Measurements from ENCODE around the gene TAS2R42. TPM values are rescaled to one million over a fixed set of nuclear protein-coding genes. Genes with fewer than 3 reads are reported as not detected.

Gene TAS2R42
- polyA plus RNA-seq (2012; ENCODE audit: insufficient read depth, insufficient read length): not detected

GRCh38 chr12:11186837-11187236, at the start of gene TAS2R42:
Gene TAS2R42 (minus strand): TSS chr12:11186937. CDS start chr12:11186937, 0 bp downstream.
- no peak for DNase-seq (ENCODE audit: low read depth, low spot score)
- H3K4me3 ChIP-seq (ENCODE audit: low read length): no peak within 1 kb of the TSS

GRCh38 chr12:11233532-11233931, 46.8 kb upstream of the TAS2R42 start:
- no peak for DNase-seq (ENCODE audit: low read depth, low spot score)
- H3K4me3 ChIP-seq (ENCODE audit: low read length): no peak overlapping the region

- no peak overlapping the region for H3K4me3 ChIP-seq (ENCODE audit: low read length)
- peak; percentile 53 for DNase-seq (ENCODE audit: low read depth, low spot score)
These were observed 41.7 kb upstream of the TAS2R42 start for GRCh38 chr12:11228296-11228879.

- no peak overlapping the region for H3K4me3 ChIP-seq (ENCODE audit: low read length)
- no peak for DNase-seq (ENCODE audit: low read depth, low spot score)
These were observed 40.6 kb upstream of the TAS2R42 start for GRCh38 chr12:11227373-11227772.

- DNase-seq (ENCODE audit: low read depth, low spot score): no peak
- no peak overlapping the region for H3K4me3 ChIP-seq (ENCODE audit: low read length)
These were observed 22.4 kb upstream of the TAS2R42 start for GRCh38 chr12:11209113-11209512.

GRCh38 chr12:11204173-11204572, 17.4 kb upstream of the TAS2R42 start:
- no peak overlapping the region for H3K4me3 ChIP-seq (ENCODE audit: low read length)
- no peak for DNase-seq (ENCODE audit: low read depth, low spot score)

- DNase-seq (ENCODE audit: low read depth, low spot score): no peak
- H3K4me3 ChIP-seq (ENCODE audit: low read length): no peak overlapping the region
These were observed 16.1 kb upstream of the TAS2R42 start for GRCh38 chr12:11202811-11203210.

GRCh38 chr12:11183011-11183410, 3.7 kb downstream of the TAS2R42 start:
- DNase-seq (ENCODE audit: low read depth, low spot score): no peak
- no peak overlapping the region for H3K4me3 ChIP-seq (ENCODE audit: low read length)

- no peak overlapping the region for H3K4me3 ChIP-seq (ENCODE audit: low read length)
- DNase-seq (ENCODE audit: low read depth, low spot score): no peak
These were observed 4.2 kb downstream of the TAS2R42 start for GRCh38 chr12:11182529-11182928.

- no peak overlapping the region for H3K4me3 ChIP-seq (ENCODE audit: low read length)
- no peak for DNase-seq (ENCODE audit: low read depth, low spot score)
These were observed 8.5 kb downstream of the TAS2R42 start for GRCh38 chr12:11178250-11178649.

- no peak for DNase-seq (ENCODE audit: low read depth, low spot score)
- H3K4me3 ChIP-seq (ENCODE audit: low read length): no peak overlapping the region
These were observed 12.7 kb downstream of the TAS2R42 start for GRCh38 chr12:11174022-11174421.

- H3K4me3 ChIP-seq (ENCODE audit: low read length): peak overlapping the region; percentile 68
- DNase-seq (ENCODE audit: low read depth, low spot score): no peak
These were observed 14.6 kb downstream of the TAS2R42 start for GRCh38 chr12:11171969-11172675.

- peak; percentile 89 for DNase-seq (ENCODE audit: low read depth, low spot score)
- peak within 1 kb of the TSS; percentile 68 for H3K4me3 ChIP-seq (ENCODE audit: low read length)
These were observed 15.4 kb downstream of the TAS2R42 start, which contains the start of gene SMIM10L1 for GRCh38 chr12:11171145-11171968. Gene SMIM10L1 (plus strand): TSS chr12:11171194. CDS start chr12:11171357, 163 bp downstream.

GRCh38 chr12:11170810-11171144, 16.0 kb downstream of the TAS2R42 start:
- DNase-seq (ENCODE audit: low read depth, low spot score): no peak
- peak overlapping the region; percentile 68 for H3K4me3 ChIP-seq (ENCODE audit: low read length)

GRCh38 chr12:11166300-11166699, 20.4 kb downstream of the TAS2R42 start:
- no peak for DNase-seq (ENCODE audit: low read depth, low spot score)
- no peak overlapping the region for H3K4me3 ChIP-seq (ENCODE audit: low read length)

- no peak for DNase-seq (ENCODE audit: low read depth, low spot score)
- H3K4me3 ChIP-seq (ENCODE audit: low read length): no peak overlapping the region
These were observed 22.4 kb downstream of the TAS2R42 start for GRCh38 chr12:11164384-11164783.

GRCh38 chr12:11162502-11162901, 24.2 kb downstream of the TAS2R42 start:
- DNase-seq (ENCODE audit: low read depth, low spot score): no peak
- no peak overlapping the region for H3K4me3 ChIP-seq (ENCODE audit: low read length)

GRCh38 chr12:11158885-11159444, 27.8 kb downstream of the TAS2R42 start:
- DNase-seq (ENCODE audit: low read depth, low spot score): no peak
- H3K4me3 ChIP-seq (ENCODE audit: low read length): no peak overlapping the region

- DNase-seq (ENCODE audit: low read depth, low spot score): no peak
- H3K4me3 ChIP-seq (ENCODE audit: low read length): no peak overlapping the region
These were observed 32.3 kb downstream of the TAS2R42 start for GRCh38 chr12:11154400-11154925.

Measured in Jurkat, Clone E6-1 (cell line).